SU-DHL-6 (cell line): ENCODE results near the gene SLF2.

ENCODE experiments used
- EZH2phosphoT487 ChIP-seq: fragments of 200-600 bp; sonication (generic), shearing (Covaris generic); conservative IDR thresholded peaks from 2 replicates; pipeline ENCODE4 v1.6.1; 2018; ENCODE audit warnings: mild to moderate bottlenecking, antibody characterized with exemption, low read length, moderate library complexity, mixed read lengths
- TF ChIP-seq, protein P1 (sequence below): fragments of 200-600 bp; sonication (generic); IDR thresholded peaks from one replicate; pipeline ENCODE4 v1.5.1; 2017; ENCODE audit warnings: antibody characterized with exemption, mild to moderate bottlenecking, low read length, moderate library complexity; ENCODE audit not compliant: insufficient read depth, poor library complexity, severe bottlenecking

DNA sequence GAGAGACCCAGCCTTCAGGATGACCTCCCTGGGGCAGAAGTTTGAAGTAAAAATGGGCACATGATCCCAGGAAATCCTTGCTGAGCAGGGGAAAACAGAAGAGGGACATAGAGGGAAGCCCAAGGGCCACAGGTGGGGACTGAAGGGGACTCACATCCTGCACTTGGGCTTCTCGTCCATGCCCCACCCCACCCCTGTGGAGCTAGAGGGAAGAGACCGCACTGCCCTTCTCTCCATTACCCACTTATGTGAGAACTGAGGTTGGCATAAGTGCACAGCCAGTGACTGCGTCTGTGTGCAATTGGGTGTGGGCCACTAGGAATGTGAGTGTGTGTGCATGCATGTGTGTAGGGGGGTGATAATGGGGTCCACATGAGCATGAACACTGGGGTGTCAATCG, 43.4 kb upstream of the SLF2 start:
- TF ChIP-seq, protein P1, sequence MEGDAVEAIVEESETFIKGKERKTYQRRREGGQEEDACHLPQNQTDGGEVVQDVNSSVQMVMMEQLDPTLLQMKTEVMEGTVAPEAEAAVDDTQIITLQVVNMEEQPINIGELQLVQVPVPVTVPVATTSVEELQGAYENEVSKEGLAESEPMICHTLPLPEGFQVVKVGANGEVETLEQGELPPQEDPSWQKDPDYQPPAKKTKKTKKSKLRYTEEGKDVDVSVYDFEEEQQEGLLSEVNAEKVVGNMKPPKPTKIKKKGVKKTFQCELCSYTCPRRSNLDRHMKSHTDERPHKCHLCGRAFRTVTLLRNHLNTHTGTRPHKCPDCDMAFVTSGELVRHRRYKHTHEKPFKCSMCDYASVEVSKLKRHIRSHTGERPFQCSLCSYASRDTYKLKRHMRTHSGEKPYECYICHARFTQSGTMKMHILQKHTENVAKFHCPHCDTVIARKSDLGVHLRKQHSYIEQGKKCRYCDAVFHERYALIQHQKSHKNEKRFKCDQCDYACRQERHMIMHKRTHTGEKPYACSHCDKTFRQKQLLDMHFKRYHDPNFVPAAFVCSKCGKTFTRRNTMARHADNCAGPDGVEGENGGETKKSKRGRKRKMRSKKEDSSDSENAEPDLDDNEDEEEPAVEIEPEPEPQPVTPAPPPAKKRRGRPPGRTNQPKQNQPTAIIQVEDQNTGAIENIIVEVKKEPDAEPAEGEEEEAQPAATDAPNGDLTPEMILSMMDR: no peak
- TF ChIP-seq EZH2phosphoT487: no peak
